ENCODE data around the gene ATM.

GRCh38 chr11:108204376-108204775 lies 18.5 kb upstream of the ATM start:
- TF ChIP-seq YY1 (tag by site-specific recombination; IDR thresholded peaks at IDR 0.05) (no peak), TCF7L2 (IDR thresholded peaks at IDR 0.05; ENCODE audit: borderline replicate concordance, low read depth, low read length) (no peak), KLF8 (tag by site-specific recombination; IDR thresholded peaks at IDR 0.05) (no peak), HOXC10 (CRISPR knock-in tag; IDR thresholded peaks at IDR 0.05) (no peak), ZNF37A (tag by site-specific recombination; IDR thresholded peaks at IDR 0.05) (no peak), SCRT2 (tag by site-specific recombination; IDR thresholded peaks at IDR 0.05) (no peak), ZNF133 (tag by site-specific recombination; IDR thresholded peaks at IDR 0.05) (no peak), ZNF792 (tag by site-specific recombination; IDR thresholded peaks at IDR 0.05) (no peak)
- TF ChIP-seq, protein P1, sequence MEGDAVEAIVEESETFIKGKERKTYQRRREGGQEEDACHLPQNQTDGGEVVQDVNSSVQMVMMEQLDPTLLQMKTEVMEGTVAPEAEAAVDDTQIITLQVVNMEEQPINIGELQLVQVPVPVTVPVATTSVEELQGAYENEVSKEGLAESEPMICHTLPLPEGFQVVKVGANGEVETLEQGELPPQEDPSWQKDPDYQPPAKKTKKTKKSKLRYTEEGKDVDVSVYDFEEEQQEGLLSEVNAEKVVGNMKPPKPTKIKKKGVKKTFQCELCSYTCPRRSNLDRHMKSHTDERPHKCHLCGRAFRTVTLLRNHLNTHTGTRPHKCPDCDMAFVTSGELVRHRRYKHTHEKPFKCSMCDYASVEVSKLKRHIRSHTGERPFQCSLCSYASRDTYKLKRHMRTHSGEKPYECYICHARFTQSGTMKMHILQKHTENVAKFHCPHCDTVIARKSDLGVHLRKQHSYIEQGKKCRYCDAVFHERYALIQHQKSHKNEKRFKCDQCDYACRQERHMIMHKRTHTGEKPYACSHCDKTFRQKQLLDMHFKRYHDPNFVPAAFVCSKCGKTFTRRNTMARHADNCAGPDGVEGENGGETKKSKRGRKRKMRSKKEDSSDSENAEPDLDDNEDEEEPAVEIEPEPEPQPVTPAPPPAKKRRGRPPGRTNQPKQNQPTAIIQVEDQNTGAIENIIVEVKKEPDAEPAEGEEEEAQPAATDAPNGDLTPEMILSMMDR (tag by site-specific recombination; IDR thresholded peaks at IDR 0.05): no peak
